Stimulated activated CD4-positive, alpha-beta T cell treated with anti-CD3 and anti-CD28 coated beads, Interleukin-12 subunit alpha, Interleukin-12 subunit beta, amount 100 ng/mL, for 24 hours (primary cell): ENCODE data around the gene INSC.

Experiments
- DNase-seq, 2 experiments: peaks; one replicate each; pipeline ENCODE4 v3.0.0-alpha.2; 2020; ENCODE audit warnings: low read depth in 2 of 2

INSC gene

DNA sequence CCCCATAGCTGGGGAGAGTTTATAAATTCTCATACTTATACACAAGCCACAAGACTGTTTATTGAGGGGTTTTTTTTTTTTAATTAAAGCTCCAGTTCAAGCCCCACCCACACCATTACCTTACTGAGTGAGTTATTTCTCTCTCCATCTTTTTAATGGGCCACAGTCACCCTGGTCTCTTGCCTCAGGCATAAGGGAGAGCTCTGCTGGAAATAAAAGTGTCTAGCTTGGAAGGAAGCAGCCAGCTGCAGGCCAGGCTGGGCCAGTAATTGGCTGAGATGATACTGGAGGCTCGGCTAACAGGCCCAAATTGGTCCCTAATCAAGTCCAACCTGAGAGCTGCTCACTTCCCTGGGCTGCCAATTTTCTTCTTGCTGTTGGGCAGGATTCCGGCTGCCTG is 174.1 kb downstream of the INSC start:
- no peak for DNase-seq

GRCh38 chr11:15289723-15290122 is 175.0 kb downstream of the INSC start:
- no peak for DNase-seq

GRCh38 chr11:15291885-15292284 is 177.2 kb downstream of the INSC start:
- DNase-seq = no peak

DNA sequence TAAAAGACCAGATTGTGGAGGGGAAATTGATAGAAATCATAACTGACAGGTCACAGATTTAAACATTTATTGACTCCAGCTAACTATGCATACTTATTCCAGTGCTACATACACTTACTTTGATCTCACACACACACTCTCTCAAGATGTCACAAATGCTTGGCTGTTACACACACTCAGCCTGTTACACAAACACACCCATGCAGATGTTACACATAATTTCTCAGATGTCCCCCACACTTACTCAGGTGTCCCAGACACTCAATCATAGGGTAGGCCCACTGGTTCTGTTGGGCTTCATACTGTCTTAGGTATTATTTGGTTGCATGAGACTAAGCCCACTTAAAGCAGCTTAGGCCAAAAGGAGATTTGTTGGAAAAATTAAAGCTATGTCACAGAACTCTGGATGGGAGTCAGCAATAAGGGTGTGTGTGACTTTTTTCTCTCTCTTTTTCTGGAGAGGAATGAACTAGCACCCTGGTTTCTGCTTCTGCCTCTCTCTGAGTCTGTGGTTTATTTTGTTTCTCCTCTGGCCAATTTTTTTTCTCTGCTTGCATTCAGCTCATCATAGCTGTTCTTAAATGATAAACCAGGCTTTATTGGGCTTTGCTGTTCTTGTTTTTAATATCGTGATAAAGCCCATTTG is 179.4 kb downstream of the INSC start:
- DNase-seq = no peak

DNA sequence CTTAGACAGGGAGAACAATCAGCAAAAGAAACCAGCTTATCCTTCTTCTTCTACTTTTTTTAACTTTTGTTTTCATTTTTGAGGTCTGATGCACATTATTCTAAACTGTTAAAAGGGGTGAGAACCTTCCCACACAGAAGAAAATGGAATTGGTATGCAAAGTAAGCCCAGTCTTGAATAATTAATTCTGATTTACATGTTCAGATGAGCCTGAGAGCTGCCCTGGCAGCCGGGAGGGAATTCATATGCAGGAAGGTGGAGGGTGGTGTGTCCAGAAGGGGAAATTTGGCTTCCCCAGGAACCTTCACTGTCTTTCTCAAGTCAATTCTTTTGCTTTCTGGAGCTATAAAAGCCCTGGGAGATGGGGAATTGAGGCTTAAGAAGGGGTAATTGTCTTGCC is 181.0 kb downstream of the INSC start:
- DNase-seq = no peak
